DLD1 (cell line): Measurements from ENCODE around the gene MVD.

Experiments
- in situ Hi-C: cut with HindIII; loops from 2 replicates; pipeline ENCODE4 v1.10.0; 2017; ENCODE audit warnings: low sequenced_read_pairs

The MVD gene

GRCh38 chr16:88697831-88698615 is 35.1 kb upstream of the MVD start:
- in situ Hi-C loops = no loop called here

- in situ Hi-C loops = no loop called here
Measured at GRCh38 chr16:88697116-88697830, 34.4 kb upstream of the MVD start.

GRCh38 chr16:88696441-88696840 is 33.5 kb upstream of the MVD start:
- in situ Hi-C loops = no loop called here

- in situ Hi-C loops = no loop called here
Measured at GRCh38 chr16:88695753-88696152, 32.9 kb upstream of the MVD start.

- in situ Hi-C loops = no loop called here
Measured at GRCh38 chr16:88695218-88695617, 32.3 kb upstream of the MVD start.

GRCh38 chr16:88694221-88695087 is 31.6 kb upstream of the MVD start:
- in situ Hi-C loops = no loop called here

- in situ Hi-C loops = no loop called here
Measured at GRCh38 chr16:88693420-88694177, 30.7 kb upstream of the MVD start.

GRCh38 chr16:88692861-88693260 is 30.0 kb upstream of the MVD start:
- in situ Hi-C loops = no loop called here

GRCh38 chr16:88691924-88692560 is 29.2 kb upstream of the MVD start:
- in situ Hi-C loops = no loop called here

GRCh38 chr16:88691129-88691813 is 28.4 kb upstream of the MVD start:
- in situ Hi-C loops = no loop called here

- in situ Hi-C loops = no loop called here
Measured at GRCh38 chr16:88690341-88691128, 27.6 kb upstream of the MVD start.

GRCh38 chr16:88688013-88688778 is 25.3 kb upstream of the MVD start:
- in situ Hi-C loops = no loop called here

- in situ Hi-C loops = no loop called here
Measured at GRCh38 chr16:88687676-88688012, 24.8 kb upstream of the MVD start.

- in situ Hi-C loops = no loop called here
Measured at GRCh38 chr16:88687254-88687576, 24.3 kb upstream of the MVD start.

- in situ Hi-C loops = no loop called here
Measured at GRCh38 chr16:88686439-88687253, 23.8 kb upstream of the MVD start, which contains the start of gene SNAI3. Gene SNAI3, minus strand, starts transcription at chr16:88686507. Its CDS starts 101 bp downstream, at chr16:88686406.

- in situ Hi-C loops = no loop called here
Measured at GRCh38 chr16:88686062-88686438, 23.2 kb upstream of the MVD start.
